Caki2 (cell line): ENCODE data around the gene NPM3. TPM values are rescaled to one million over a fixed set of nuclear protein-coding genes. Genes with fewer than 3 reads are reported as not detected.

ENCODE experiments used
- DNase-seq: peaks from one replicate; pipeline ENCODE4 v3.0.0-alpha.2; 2015; ENCODE audit warnings: low read depth
- in situ Hi-C: cut with HindIII; loops from 2 replicates; pipeline ENCODE4 v1.10.0; 2016; ENCODE audit warnings: low sequenced_read_pairs, low pct_unique_long_range_greater_than_20kb, mixed read lengths
- total RNA-seq: library from RNA; depleted of rRNA; stranded (reverse); fragments of >200 nt; shearing (Covaris generic); gene quantifications from 2 replicates; pipeline ENCODE4 v1.2.3, GENCODE V29; 2014; ENCODE audit warnings: low replicate concordance; rRNA removed

NPM3 gene, protein sequence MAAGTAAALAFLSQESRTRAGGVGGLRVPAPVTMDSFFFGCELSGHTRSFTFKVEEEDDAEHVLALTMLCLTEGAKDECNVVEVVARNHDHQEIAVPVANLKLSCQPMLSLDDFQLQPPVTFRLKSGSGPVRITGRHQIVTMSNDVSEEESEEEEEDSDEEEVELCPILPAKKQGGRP
- total RNA-seq, result 73.2 and 172 TPM in 2 replicates

GRCh38 chr10:101782811-101783735 is at the start of gene NPM3:
Gene NPM3, minus strand, starts transcription at chr10:101783446. Its CDS starts 56 bp downstream, at chr10:101783390.
- in situ Hi-C loops, result no loop called here

GRCh38 chr10:101832325-101832771 is 49.1 kb upstream of the NPM3 start:
- no peak for DNase-seq
- in situ Hi-C loops, result no loop called here

More at GRCh38 chr10:101782811-101783735, at the start of gene NPM3:
- DNase-seq, result peak; percentile 72

- in situ Hi-C loops, result no loop called here
These were observed 48.0 kb upstream of the NPM3 start for GRCh38 chr10:101831169-101831811.

DNA sequence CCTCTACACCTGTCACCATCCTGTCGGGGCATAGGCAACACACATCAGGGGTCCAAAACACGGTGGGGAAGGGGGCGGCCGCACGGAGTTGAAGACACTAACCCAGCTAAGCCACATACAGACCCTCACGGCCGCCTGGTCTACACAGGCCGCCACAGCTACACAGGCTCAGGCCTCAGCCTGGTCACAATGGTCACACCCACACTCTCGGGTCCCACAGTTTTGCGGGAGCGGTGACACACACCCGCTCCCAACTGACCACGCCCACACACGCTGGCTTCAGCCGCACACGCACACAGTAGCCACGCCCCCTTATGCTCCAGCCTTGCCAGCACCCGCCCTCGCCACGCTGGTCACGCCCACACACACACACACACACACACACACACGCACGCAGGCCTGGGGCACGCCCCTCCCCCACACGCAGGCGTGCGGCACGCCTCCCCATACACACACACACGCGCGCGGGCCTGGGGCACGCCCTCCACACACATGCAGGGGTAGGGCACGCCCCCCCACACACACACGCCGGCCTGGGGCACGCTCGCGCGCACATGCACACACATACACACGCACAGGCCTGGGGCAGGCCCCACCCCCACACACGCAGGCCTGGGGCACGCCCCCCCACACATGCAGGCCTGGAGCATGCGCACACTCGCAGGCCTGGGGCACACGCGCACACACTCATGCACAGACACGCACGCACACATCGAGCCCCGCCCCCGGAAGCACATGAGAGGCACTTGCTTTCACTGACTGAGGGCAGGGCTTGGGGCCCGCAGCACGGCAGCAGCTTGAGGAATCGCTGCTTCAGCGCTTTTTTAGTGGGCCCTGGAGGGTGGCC is 47.3 kb upstream of the NPM3 start:
- peak; percentile 97 for DNase-seq
- in situ Hi-C loops, result no loop called here

More at GRCh38 chr10:101831169-101831811, 48.0 kb upstream of the NPM3 start:
- DNase-seq, result no peak

- DNase-seq, result no peak
- in situ Hi-C loops, result no loop called here
These were observed 46.5 kb upstream of the NPM3 start for GRCh38 chr10:101829561-101830315.

DNA sequence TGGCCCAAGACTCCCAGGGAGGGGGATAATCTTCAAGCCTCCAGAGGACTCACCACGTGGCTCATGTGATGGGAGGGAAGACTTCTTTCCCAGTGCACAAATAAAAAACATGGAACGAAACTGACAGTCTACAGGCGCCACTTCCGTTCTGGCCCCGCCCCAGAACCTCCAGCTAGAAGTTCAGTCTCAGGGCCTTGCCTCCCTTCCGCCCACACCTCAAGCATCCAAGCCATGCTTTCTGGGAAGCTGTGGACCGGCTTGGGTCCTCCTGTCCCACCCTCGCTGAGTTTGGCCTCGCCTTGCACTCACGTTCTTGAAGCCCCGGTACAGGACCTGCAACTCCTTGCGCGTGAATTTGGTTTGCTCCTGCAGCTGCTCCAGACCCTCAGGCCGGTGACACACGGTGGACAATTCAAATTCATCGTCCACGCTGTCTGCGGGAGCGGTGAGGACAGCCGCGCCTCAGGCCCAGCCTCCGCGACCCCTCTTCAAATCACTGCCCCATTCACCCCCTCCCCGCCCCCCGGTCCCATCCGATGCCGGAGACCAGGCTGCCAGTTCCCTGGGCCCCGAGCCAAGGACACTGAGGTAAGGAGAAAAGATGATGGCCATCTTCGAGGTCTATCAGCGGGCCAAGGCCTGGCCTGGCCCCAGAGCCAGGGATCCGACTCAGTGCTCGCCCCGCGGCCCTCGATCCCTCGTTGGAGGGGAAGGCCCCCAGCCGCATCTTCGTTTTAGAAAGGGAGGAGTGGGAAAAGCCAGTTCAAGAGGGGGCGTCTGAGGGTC is 45.7 kb upstream of the NPM3 start:
- in situ Hi-C loops, result no loop called here
- no peak for DNase-seq

DNA sequence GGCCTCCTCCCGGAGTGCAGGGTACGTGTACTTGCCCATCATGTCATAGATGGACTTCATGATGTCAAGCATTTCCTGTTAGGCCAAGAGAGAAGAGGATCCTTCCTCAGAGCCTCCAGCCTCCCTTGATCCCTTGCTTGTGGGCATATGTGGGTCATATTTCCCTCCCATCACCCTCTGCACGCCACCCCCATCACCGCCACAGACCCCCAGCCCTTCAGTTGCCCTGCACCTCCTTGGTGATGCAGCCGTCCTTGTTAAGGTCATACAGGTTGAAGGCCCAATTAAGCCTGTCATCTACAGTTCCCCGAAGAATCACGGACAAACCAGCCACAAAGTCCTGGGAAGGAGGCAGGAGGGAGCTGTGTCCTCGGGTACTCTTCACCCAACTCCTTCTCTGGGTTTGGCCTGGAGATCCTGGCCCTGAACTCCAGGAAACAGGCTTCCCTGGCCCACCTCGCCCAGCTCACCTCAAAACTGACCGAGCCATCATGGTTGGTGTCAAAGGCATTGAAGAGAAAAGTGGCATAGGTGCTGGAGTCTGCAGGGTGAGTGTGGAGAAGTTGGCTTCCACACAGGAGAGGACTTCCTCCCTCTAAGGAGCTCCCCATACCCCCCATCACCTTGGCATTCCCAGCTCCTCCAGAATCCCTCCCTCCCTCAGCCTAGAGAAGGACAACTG is 44.8 kb upstream of the NPM3 start:
- no peak for DNase-seq
- in situ Hi-C loops, result no loop called here

GRCh38 chr10:101826852-101827434 is 43.7 kb upstream of the NPM3 start:
- in situ Hi-C loops, result no loop called here
- DNase-seq, result no peak

GRCh38 chr10:101824736-101825135 is 41.5 kb upstream of the NPM3 start:
- in situ Hi-C loops, result no loop called here
- DNase-seq, result no peak

- DNase-seq, result no peak
- in situ Hi-C loops, result no loop called here
These were observed 35.8 kb upstream of the NPM3 start for GRCh38 chr10:101818872-101819633.

GRCh38 chr10:101818119-101818871 is 35.0 kb upstream of the NPM3 start, which contains the start of gene OGA:
Gene OGA, minus strand, starts transcription at chr10:101818444. Its CDS starts 422 bp downstream, at chr10:101818022.
- peak; percentile 100 for DNase-seq
- in situ Hi-C loops, result no loop called here

DNA sequence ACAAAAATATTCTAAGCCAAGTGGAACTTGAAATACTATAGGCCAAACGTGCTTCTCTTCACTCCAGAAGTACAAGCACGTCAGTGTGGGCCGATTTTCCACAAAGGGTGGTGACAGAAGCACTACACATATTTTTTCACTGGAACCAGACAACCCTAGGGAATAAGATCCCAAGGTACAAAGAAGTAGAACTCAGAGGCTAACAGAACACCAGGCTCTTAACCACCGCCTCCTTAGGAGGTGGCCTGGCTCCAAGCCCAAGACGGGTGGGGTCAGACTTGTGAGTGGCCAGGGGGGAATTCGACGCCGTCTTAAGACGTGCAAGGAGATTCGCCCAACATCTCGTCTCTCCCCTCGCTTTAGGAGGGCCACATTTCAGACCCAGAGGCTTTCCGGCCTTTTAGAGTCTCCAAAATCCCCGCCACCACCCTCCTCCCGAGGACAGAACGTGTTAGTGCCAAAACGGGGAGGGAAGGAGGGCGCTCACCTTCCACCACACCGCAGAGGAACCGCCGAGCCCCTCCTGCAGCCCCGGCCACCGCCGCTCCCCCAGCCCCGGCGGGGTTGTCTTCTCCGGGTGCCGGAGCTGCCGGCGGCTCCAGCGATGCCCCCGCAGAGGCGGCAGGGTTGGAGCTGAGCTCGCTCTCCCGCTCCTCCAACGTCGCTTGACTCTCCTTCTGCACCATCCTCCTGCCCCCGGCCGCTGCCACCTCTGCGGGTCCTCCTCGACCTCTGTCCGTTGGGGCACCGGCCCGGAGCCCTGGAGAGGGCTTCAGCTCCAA is 34.3 kb upstream of the NPM3 start:
- DNase-seq, result peak; percentile 76
- in situ Hi-C loops, result no loop called here

DNA sequence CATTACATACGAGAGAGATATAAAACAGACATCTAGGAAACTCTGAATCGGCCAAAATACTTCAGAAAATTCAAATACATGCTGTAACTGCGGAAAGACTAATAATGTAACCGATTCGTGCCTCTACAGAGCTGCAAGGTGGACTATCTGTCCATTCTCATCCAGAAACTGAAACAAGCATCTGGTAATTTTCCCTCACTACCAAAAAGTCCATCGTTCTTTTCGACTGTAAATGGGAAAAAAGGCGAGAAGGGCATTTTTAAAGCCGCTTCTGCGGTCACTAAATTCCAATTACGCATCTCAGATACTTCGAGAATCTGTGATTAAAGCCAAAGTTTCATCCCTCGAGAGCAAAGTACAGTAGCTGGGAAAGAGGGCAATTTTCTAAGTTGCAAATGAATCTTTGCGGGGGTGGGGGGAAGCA is 33.7 kb upstream of the NPM3 start:
- in situ Hi-C loops, result no loop called here
- DNase-seq, result no peak

GRCh38 chr10:101816376-101816775 is 33.1 kb upstream of the NPM3 start:
- DNase-seq, result no peak
- in situ Hi-C loops, result no loop called here
